Testis (tissue), 3 donors: Measurements from ENCODE around the gene NOTO. TPM values are rescaled to one million over a fixed set of nuclear protein-coding genes. Genes with fewer than 3 reads are reported as not detected.

Experiments used
- DNase-seq: peaks from one replicate; pipeline ENCODE4 v3.0.0-alpha.2; 2019
- H3K27ac ChIP-seq, 2 donors: fragments of 200-600 bp; sonication (generic); one replicate each; pipeline ENCODE4 v1.5.1; 2019
- H3K27me3 ChIP-seq: fragments of 200-600 bp; sonication (generic); one replicate; pipeline ENCODE4 v1.5.1; 2019
- H3K36me3 ChIP-seq: fragments of 200-600 bp; sonication (generic); one replicate; pipeline ENCODE4 v1.5.1; 2017; ENCODE audit warnings: low read depth; ENCODE audit errors: missing control alignments
- H3K4me1 ChIP-seq: fragments of 200-600 bp; sonication (generic); one replicate; pipeline ENCODE4 v1.5.1; 2019
- H3K4me3 ChIP-seq, 2 donors: fragments of 200-600 bp; sonication (generic); one replicate each; pipeline ENCODE4 v1.5.1; 2017 to 2019
- H3K9me3 ChIP-seq: fragments of 200-600 bp; sonication (generic); one replicate; pipeline ENCODE4 v1.5.1; 2017
- CTCF ChIP-seq, 3 experiments: fragments of 450-650 bp in 2 of 3; fragments of 200-600 bp in 1 of 3; sonication (generic) in 1 of 3; IDR thresholded peaks; one replicate each; pipeline ENCODE4 v1.5.1; 2016 to 2019; ENCODE audit warnings: antibody characterized with exemption in 3 of 3, mild to moderate bottlenecking in 2 of 3, moderate library complexity in 1 of 3
- POLR2A ChIP-seq: fragments of 450-650 bp; IDR thresholded peaks from one replicate; pipeline ENCODE4 v1.6.1; 2017; ENCODE audit warnings: antibody characterized with exemption, mild to moderate bottlenecking, moderate library complexity
- WGBS, 2 donors: methylation state at CpG; one replicate each; pipeline ENCODE4 v1.1.5; 2018; 5-methylcytosine and 5-hydroxymethylcytosine counted together
- intact Hi-C: fragments of 100-400 bp; cut with DNase I; formaldehyde crosslinking; loops from one replicate; pipeline ENCODE4 v1.15.1; 2023; ENCODE audit warnings: low total_unique reads
- polyA plus RNA-seq: library from polyadenylated mRNA; stranded (reverse); fragments of 350-450 nt; fragmentation: Illumina TruSeq; extraction: RNeasy Lipid Tissue Mini Kit (QIAGEN cat#74804); gene quantifications from one replicate; pipeline ENCODE4 v1.2.3, GENCODE V29; 2014; ENCODE audit warnings: low read depth, low replicate concordance; ENCODE audit not compliant: insufficient read depth
- total RNA-seq, 2 donors: library from RNA; depleted of rRNA; stranded (reverse); fragments of >200 nt; gene quantifications; one replicate each; pipeline ENCODE4 v1.2.3, GENCODE V29; 2016

The NOTO gene
- total and polyA plus RNA-seq, 3 donors from 2014 or later: 0.37 to 0.63 TPM; not detected in 1

GRCh38 chr2:73243884-73244570 lies 41.7 kb downstream of the NOTO start:
- Histone ChIP-seq H3K9me3 (no peaks in the 10 kb centered on the region), H3K27me3 (no peaks in the 10 kb centered on the region), H3K27ac (no peak overlapping the region), H3K4me3 (no peak overlapping the region), H3K4me1 (peaks cover 11% of the 10 kb centered on the region), H3K36me3 (no peaks in the 10 kb centered on the region)
- TF ChIP-seq POLR2A (no peak), CTCF (IDR thresholded peaks at IDR 0.05) (no peak)
- no peak for DNase-seq
- intact Hi-C loops: no loop called here
- WGBS, 2 donors: 42 to 64% methylated on average over 5 of the region's 5 CpGs

- WGBS, 2 donors: 92 to 93% methylated on average over 3 of the region's 3 CpGs
- TF ChIP-seq CTCF (IDR thresholded peaks at IDR 0.05) (no peak), POLR2A (no peak)
- no peaks in the 10 kb centered on the region for H3K9me3 ChIP-seq
- H3K36me3 ChIP-seq: no peaks in the 10 kb centered on the region
- H3K27me3 ChIP-seq: no peaks in the 10 kb centered on the region
- peaks cover 9% of the 10 kb centered on the region for H3K4me1 ChIP-seq
- no peak for DNase-seq
- H3K4me3 ChIP-seq: no peak overlapping the region
- intact Hi-C loops: no loop called here
- H3K27ac ChIP-seq: no peak overlapping the region
Measured at GRCh38 chr2:73244580-73244979, 42.2 kb downstream of the NOTO start.

- Histone ChIP-seq H3K4me3 (no peak overlapping the region), H3K36me3 (no peaks in the 10 kb centered on the region)
- 66 to 76% methylated on average over 3 of the region's 3 CpGs for WGBS, 2 donors
Measured at GRCh38 chr2:73246850-73247249, 44.5 kb downstream of the NOTO start.

GRCh38 chr2:73249636-73250035 lies 47.3 kb downstream of the NOTO start:
- no peaks in the 10 kb centered on the region for H3K36me3 ChIP-seq
- no peak overlapping the region for H3K27ac ChIP-seq
- H3K4me1 ChIP-seq: peaks cover 12% of the 10 kb centered on the region
- H3K4me3 ChIP-seq: no peak overlapping the region
- intact Hi-C loops: no loop called here
- TF ChIP-seq POLR2A (no peak), CTCF (IDR thresholded peaks at IDR 0.05) (no peak)
- 59 to 71% methylated on average over 9 of the region's 9 CpGs for WGBS, 2 donors
- H3K27me3 ChIP-seq: no peaks in the 10 kb centered on the region
- no peak for DNase-seq
- no peaks in the 10 kb centered on the region for H3K9me3 ChIP-seq

More at GRCh38 chr2:73246850-73247249, 44.5 kb downstream of the NOTO start:
- TF ChIP-seq POLR2A (no peak), CTCF (IDR thresholded peaks at IDR 0.05) (no peak)
- intact Hi-C loops: no loop called here
- peaks cover 18% of the 10 kb centered on the region for H3K4me1 ChIP-seq
- no peaks in the 10 kb centered on the region for H3K27me3 ChIP-seq
- no peak overlapping the region for H3K27ac ChIP-seq
- no peaks in the 10 kb centered on the region for H3K9me3 ChIP-seq
- no peak for DNase-seq
